ENCODE data around the gene ANO10.
A peak's percentile ranks its signal among the peaks of the same experiment; 100 is the strongest.

Gene ANO10

DNA sequence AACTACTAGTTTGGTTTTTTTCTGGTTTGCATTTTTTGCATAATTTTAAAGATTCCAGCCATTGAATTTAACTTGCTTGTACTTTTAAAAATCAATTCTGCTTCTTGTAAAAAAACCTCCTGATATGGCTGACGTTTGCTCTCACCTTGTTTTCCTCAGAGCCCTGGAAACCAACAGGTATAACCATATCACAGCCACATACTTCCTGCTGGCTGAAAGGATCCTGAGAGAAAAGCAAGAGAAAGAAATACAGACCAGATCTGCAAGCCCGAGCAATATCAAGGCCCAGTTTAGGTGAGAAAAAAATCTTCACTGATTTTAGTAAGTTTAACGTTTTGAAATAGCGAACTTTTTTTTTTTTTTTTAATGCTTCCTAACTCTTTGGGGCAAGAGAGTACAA, 278.6 kb downstream of the ANO10 start:
- DNase-seq = no peak

DNA sequence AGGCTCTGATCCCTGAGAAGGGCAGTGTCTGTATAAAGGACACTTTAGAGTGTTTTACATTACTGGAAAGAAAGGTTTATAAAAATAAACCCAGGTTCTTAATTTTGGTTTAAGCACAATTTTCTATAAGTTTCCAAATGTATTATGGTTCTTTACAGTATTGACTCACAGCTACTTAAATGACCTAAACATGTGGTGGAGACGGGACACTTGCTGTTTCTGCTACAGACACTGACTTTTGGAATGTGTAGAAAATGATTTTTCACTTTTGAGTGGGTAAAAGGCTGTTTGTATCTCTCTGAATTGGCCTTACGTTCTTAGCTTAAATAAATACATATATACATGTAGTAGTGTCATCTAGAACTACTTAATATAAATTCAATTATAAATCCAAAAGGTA, 280.0 kb downstream of the ANO10 start:
- no peak for DNase-seq

DNA sequence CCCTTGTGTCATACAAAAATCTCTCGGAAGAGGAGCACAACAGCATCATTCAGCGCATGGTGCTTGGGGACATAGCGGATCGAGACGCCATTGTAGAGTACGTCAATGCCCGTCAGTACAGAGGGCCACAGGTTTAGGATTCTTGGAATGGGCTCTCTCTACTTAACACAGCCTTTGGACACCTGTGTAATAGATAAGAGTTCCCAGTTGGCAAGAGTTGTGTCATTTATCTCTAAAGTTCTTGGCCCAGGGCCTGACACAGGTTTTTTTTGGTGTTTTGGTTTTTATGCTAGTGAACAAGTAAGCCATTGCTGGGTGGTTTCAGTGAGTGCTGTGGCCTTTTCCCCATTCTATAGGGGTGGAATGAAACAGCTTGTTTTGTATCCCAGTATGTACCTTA, 281.4 kb downstream of the ANO10 start:
- DNase-seq = no peak

DNA sequence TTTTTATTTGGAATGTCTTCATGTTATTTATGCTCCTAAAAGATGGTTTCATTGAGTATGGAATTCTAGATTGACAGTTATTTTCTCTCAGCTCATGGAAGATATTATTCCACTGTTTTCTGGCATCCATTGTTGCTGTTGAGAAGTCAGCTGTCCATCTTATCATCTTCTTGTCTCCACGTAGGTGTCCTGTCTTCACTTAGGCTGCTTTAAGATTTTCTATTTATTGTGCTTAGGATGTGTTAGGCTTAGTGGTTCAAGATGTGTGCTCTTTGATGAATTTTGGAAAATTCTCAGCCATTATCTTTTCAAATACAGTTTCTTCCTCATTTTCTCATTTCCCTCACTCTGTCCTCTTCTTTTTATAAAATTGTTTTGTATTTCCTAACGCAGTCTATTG, 283.5 kb downstream of the ANO10 start:
- peak; percentile 16 for DNase-seq

DNA sequence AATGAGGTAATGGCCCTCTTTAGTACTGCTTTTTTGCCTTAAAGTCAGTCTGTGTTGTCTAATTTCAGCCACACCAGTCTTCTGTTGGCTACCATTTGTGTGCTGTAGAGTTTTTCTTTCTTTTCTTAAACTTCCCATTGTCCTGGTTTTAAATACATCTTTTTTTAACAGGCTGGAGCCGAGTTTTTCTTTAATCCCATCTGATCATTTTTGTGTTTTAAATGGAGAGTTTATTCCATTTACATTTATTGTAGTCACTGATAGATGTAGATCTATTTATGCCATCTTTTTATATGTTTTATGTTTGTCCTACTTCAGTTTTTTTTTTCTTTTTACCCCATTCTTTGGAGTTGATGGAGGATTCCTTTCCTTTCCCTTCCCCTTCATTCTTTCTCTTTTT, 286.0 kb downstream of the ANO10 start:
- DNase-seq = no peak

DNA sequence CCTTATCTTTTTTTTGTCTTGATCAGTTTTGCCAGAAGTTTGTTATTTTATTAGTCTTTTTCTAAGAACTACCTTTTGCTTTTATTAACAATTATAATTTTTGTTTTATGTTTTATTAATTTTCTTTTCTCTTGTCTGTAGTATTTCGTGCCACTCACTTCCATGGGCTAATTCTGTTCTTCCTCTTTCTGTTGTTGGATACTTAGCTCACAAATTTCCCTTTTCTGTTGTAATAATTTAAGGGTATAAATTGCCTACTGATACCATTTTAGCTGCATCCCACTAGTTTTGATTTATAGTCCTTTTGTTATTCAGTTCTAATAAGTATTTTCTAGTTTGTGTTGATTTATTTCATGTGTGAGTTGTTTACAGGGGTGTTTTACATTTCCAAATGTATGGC, 286.8 kb downstream of the ANO10 start:
- no peak for DNase-seq

DNA sequence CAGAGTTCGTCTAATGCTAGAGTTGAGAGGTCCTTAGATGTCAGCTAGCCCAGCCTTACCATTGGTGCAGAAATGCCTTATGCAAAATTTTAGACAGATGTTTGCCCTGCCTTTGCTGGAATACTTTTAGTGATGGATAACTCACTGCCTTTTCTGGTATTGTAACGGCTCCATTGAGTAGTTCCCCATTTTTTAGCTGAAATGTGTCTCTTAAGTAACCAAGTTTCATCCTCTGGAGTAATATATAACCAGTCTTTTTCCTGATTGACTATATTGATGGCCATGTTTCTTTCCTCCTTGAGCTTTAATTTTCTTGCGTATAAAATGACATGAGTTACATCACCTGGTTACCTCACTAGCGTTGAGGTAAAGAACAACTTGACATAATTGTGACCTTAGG, 290.4 kb downstream of the ANO10 start:
- no peak for DNase-seq

DNA sequence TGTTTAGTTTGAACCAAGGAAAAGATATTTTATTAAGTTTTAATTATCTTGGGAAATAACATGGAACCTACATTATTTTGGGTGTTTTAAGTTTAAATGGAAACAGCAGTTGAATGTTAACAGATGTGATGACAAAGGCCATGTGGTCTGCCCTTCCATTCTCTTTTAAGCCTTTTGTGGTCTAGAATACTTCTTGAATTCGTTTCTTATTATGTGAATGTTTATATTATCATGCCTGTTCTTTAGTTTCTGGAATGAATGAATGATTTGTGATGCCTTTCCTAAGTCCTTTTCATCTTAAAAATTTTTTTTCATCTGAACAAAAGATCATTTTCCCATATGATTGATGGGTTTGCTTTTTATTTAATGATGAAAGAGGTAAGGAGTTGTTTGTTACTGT, 290.8 kb downstream of the ANO10 start:
- DNase-seq = no peak

DNA sequence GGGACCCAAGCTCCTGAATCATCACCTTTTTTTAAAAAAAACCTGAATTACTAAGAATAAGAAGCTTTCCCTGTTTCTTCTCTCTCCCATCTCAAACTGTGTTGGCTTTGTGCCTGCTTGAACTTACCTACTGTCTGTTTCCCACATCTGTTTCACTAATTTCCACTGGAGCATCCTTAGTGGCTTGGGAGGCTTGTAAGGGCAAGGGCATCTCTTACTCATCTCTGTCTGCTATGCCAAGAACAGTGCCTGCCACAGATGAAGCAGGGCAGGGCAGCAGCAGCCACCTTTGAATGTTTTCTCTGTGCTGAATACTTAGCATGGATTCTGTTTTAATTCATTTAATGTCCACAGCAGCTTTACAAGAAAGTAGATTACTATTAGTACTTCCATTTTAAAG, 293.2 kb downstream of the ANO10 start:
- DNase-seq = no peak

DNA sequence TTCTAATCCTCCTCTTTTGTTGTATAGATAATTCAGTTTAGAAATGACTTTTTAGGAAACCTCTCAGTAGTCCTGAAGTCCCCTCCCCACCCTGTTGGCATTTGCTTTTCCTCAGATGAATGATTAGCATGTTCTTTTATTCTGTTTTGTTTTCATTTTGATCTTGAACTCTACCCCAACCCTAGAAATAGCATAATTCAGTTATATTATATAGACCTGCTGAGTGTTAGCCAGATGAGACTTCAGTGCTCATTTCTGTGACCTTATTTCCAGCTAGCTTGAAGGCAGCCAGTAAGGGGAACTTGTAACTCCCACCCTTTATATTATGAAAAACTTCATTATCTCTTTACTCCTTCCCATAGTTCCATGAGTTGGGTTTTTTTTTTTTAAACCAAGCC, 294.2 kb downstream of the ANO10 start:
- peak; percentile 64 for DNase-seq

DNA sequence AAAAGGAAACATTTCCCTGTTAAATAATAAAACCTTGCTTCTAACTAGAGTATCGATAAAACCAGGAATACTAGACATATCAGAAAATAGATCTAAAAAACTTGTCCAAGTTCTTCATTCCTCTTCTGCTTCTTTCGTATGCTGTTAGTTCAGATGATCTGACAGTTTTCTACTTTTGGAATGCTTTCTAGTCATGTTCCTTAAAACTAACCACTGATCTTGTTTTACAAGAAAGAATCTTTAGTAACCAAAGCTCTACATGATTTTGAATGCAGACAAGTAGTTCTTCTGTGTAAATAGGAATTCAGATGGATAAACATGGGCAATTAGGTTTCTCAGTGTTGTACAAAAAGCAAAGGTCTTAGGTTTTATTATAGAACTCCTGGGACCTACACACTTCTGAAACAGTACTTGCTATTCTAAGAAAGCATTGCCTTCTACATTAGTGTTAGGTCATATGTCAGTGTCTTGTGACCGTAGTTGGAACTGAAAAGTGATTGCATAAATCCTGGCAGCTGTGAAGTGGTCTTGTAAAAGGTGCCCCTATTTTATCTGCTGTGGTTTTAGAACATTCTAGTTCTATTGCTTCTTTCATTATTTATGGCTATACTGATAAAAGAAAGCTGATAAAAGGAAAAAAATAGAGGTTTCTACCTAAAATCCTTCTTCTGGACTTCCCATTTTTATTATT, 294.8 kb downstream of the ANO10 start:
- peak; percentile 86 for DNase-seq

DNA sequence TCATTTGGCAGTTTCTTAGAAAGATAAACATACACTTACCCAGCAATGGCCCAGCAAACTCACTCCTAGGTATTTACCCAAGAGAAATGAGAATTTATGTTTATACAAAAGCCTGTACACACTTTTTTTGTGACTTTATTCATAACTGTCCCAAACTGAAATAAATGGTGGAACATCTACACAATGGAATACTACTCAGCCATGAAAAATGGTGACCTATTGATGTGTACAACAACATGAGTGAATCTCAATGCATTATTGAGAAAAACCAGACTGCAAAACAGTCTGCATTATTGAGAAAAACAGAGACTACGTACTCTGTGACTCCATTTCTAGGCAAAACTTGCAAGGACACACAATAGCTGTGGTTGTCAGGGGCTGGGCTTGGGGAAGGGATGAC, 298.3 kb downstream of the ANO10 start:
- DNase-seq = no peak

DNA sequence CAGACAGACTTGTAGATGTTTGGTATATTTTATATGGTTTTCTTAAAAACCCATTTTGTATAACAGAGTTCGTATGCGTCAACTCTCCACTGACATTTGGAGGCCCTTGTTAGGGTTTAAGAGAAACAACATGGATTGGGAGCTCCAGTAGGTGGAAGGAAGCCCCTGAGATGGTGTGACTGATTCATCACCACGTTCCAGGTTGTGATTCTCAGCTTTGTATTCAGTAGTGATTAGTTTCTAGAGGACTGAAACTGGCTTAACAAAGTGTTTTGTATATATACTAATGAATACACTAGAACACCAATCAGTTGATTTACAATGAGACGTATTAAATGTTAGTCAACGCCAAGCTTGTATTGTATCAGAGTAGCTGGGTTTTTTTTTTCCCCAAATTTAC, 301.5 kb downstream of the ANO10 start:
- DNase-seq = no peak

DNA sequence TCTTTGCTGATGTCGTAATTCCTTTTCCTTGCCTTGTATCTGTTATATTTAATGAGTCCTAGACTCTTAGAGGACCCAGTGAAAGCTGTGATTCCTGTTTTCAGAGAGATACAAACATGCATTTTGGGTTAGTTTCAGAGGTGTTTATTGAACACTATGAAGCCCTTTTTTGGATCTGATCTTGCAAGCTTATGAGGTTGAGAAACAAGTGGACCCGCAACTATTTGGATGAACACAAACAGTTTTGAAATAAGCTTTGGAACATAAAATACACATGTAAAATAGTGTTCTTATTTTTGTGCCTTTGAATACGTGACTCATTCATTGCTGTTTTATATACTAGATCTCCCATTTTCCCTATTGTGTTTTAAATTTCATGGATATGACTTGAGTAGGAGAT, 302.0 kb downstream of the ANO10 start:
- DNase-seq = no peak

DNA sequence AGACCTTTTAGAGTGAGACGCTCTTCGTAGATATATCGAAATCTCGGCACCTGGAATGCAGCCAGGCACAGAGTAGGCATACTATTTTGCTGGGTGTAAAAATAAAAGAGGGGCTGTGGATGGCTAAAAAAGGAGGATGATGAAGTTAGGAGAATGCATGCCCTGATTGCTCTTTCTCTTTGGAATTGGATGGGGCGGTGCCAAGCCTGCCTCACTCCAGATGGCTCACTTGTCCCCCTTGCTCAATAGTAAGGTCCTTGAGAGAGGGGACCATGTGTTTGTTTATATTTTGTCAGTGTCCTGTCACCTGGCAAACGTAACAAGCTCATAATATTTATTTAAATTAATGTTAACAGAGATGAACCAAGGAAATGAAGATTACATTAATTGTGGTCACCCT, 302.4 kb downstream of the ANO10 start:
- no peak for DNase-seq

DNA sequence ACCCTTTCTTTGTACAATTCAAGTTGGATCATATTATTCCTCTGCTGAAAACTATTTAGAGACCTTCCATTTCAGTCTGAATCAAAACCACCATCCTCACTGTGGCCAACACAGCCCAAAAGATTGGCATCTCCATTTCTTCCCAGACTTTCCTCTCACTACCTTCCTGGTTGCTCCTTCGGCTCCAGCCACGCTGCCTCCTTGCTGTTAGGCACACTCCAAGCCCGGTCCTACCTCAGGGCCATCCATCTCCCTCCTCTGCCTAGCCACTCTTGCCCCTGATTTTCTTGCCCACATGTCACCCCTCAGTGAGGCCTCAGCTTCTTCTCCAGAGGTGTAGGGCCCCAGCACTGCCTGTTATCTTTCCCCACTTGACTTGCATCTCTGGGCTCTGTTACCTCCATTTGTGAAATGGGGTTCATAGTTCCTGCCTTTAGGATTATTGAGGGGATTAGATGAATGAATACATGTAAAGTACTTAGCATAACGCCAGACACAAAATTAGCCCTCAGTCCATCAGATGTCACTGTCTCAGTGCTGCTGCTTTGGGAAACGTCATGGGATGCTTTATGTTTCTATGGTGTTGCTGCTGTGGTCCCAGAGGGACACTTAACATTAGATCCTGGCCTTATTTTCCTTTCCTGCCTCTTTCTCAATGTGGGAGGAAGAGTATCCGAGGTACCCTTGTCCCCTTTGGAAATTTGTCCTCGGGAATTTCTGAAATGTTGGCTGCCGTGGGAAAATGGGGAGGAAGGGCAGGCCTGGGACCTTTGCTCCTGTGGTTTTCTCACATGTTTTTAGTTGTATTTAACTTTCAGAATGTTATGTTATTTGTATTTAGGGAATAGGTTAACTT, 304.1 kb downstream of the ANO10 start:
- DNase-seq = no peak

DNA sequence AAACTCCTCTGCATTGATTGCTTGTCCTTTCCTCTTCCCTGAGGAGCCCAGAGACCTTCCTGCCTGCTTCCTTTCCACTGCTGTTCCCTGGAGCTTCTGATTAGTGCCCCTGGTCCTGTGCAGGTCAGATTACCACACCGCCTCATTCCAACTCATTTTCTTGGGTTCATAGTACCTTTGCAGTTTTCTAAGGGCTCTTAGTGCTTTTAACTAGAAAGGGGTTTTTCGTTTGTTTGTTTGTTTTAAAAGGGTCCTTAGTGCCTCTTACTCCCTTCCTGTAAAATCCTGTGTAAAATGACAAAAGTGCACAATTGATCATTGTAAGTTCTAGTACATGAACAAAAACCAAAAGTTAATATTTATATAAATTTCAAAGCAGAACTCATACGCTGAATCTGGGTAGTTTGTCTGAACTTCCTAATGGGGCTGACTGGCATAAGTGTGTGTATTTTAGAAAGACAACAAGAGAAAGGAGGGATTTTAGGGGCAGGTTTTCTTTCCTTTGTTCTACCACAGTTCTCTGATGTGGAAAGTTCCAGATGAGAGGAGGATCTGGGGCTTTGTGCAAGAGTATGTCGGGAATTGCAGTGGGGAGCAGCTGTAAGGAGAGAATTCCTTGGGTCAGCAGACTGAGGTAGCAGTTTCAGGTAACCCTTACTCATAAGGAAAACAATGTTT, 304.9 kb downstream of the ANO10 start:
- no peak for DNase-seq

Measured in OCI-M1 (cell line).